NCI-H1092 treated with DMSO at 0.1 percent for 48 hours (cell line): ENCODE results near the gene ATPAF1.

Source experiments
- DNase-seq: peaks from one replicate; lab custom pipeline; 2025; lab: John Stamatoyannopoulos, UW

Gene ATPAF1

GRCh38 chr1:46650491-46650890 lies 17.7 kb downstream of the ATPAF1 start:
- DNase-seq: no peak

GRCh38 chr1:46649764-46650163 lies 18.4 kb downstream of the ATPAF1 start:
- no peak for DNase-seq

- no peak for DNase-seq
Observed at GRCh38 chr1:46647611-46648010, 20.6 kb downstream of the ATPAF1 start.

- no peak for DNase-seq
Observed at GRCh38 chr1:46646844-46647243, 21.3 kb downstream of the ATPAF1 start.

- DNase-seq: no peak
Observed at GRCh38 chr1:46646331-46646730, 21.8 kb downstream of the ATPAF1 start.

- DNase-seq: no peak
Observed at GRCh38 chr1:46645815-46646214, 22.3 kb downstream of the ATPAF1 start.

- peak; percentile 89 for DNase-seq
Observed at GRCh38 chr1:46643368-46643775, 24.8 kb downstream of the ATPAF1 start.

- no peak for DNase-seq
Observed at GRCh38 chr1:46642115-46642680, 26.0 kb downstream of the ATPAF1 start.

- no peak for DNase-seq
Observed at GRCh38 chr1:46639547-46639946, 28.6 kb downstream of the ATPAF1 start.

- DNase-seq: no peak
Observed at GRCh38 chr1:46638921-46639320, 29.2 kb downstream of the ATPAF1 start.

- no peak for DNase-seq
Observed at GRCh38 chr1:46637444-46638083, 30.6 kb downstream of the ATPAF1 start.

- DNase-seq: no peak
Observed at GRCh38 chr1:46635205-46635604, 33.0 kb downstream of the ATPAF1 start.

GRCh38 chr1:46630719-46631118 lies 37.4 kb downstream of the ATPAF1 start:
- no peak for DNase-seq

GRCh38 chr1:46623743-46624644 lies 44.2 kb downstream of the ATPAF1 start:
- no peak for DNase-seq

- no peak for DNase-seq
Observed at GRCh38 chr1:46622344-46622743, 45.8 kb downstream of the ATPAF1 start.

GRCh38 chr1:46621930-46622329 lies 46.2 kb downstream of the ATPAF1 start:
- DNase-seq: no peak

- no peak for DNase-seq
Observed at GRCh38 chr1:46619656-46620258, 48.4 kb downstream of the ATPAF1 start.

GRCh38 chr1:46618754-46619415 lies 49.3 kb downstream of the ATPAF1 start:
- no peak for DNase-seq

- DNase-seq: no peak
Observed at GRCh38 chr1:46617833-46618232, 50.3 kb downstream of the ATPAF1 start.

GRCh38 chr1:46617108-46617800 lies 50.9 kb downstream of the ATPAF1 start:
- DNase-seq: no peak
